Dedifferentiated amniotic fluid mesenchymal stem cell (primary cell): ENCODE results near the gene LCMT1.
"Not testable (repeated sequence)": the region's sequence is repeated elsewhere in the genome, so short reads cannot be mapped to it uniquely, and the experiment has no call there.

Source experiments
- DNase-seq: peaks from one replicate; pipeline ENCODE4 v3.0.0-alpha.2; 2016; ENCODE audit errors: extremely low spot score

Gene LCMT1

GRCh38 chr16:25111403-25112166 lies at the start of gene LCMT1:
TSS of gene LCMT1 (plus strand) at chr16:25111742. CDS start at chr16:25111884, 142 bp downstream.
- DNase-seq = peak; percentile 99

GRCh38 chr16:25063102-25063501 lies 48.4 kb upstream of the LCMT1 start:
- no peak for DNase-seq

- DNase-seq = no peak
Measured at GRCh38 chr16:25063865-25064264, 47.7 kb upstream of the LCMT1 start.

GRCh38 chr16:25064281-25064680 lies 47.3 kb upstream of the LCMT1 start:
- not testable (repeated sequence) for DNase-seq

- DNase-seq = no peak
Measured at GRCh38 chr16:25064937-25065336, 46.6 kb upstream of the LCMT1 start.

- DNase-seq = no peak
Measured at GRCh38 chr16:25065899-25066298, 45.6 kb upstream of the LCMT1 start.

GRCh38 chr16:25066426-25066746 lies 45.2 kb upstream of the LCMT1 start:
- DNase-seq = no peak

GRCh38 chr16:25066747-25067631 lies 44.6 kb upstream of the LCMT1 start:
- peak; percentile 31 for DNase-seq

- no peak for DNase-seq
Measured at GRCh38 chr16:25073854-25074253, 37.7 kb upstream of the LCMT1 start.

- DNase-seq = no peak
Measured at GRCh38 chr16:25078386-25078978, 33.1 kb upstream of the LCMT1 start.

GRCh38 chr16:25079637-25080378 lies 31.7 kb upstream of the LCMT1 start:
- no peak for DNase-seq

- DNase-seq = no peak
Measured at GRCh38 chr16:25080420-25081131, 31.0 kb upstream of the LCMT1 start.

GRCh38 chr16:25081702-25082101 lies 29.8 kb upstream of the LCMT1 start:
- DNase-seq = no peak

- no peak for DNase-seq
Measured at GRCh38 chr16:25083065-25083464, 28.5 kb upstream of the LCMT1 start.

GRCh38 chr16:25083701-25084100 lies 27.8 kb upstream of the LCMT1 start:
- no peak for DNase-seq

- no peak for DNase-seq
Measured at GRCh38 chr16:25084797-25085196, 26.7 kb upstream of the LCMT1 start.

- no peak for DNase-seq
Measured at GRCh38 chr16:25087761-25088160, 23.8 kb upstream of the LCMT1 start.

- DNase-seq = no peak
Measured at GRCh38 chr16:25089351-25089750, 22.2 kb upstream of the LCMT1 start.

- DNase-seq = no peak
Measured at GRCh38 chr16:25092441-25092840, 19.1 kb upstream of the LCMT1 start.

GRCh38 chr16:25093208-25094061 lies 18.1 kb upstream of the LCMT1 start:
- DNase-seq = no peak
